ENCODE results near the gene ANKRD16. TPM values are rescaled to one million over a fixed set of nuclear protein-coding genes. Genes with fewer than 3 reads are reported as not detected.

ANKRD16 gene
- polyA plus RNA-seq, 3 donors, result 1.4 to 2.9 (median 2.1) TPM

GRCh38 chr10:5858811-5859210 is 30.9 kb downstream of the ANKRD16 start:
- Mint-ChIP-seq H3K9me3 (peaks cover 0 to 9% (median 3%) of the 10 kb centered on the region in 7 donors), H3K36me3 (peaks cover 0 to 2% of the 10 kb centered on the region in 2 donors), H3K4me1 (peaks cover 8% of the 10 kb centered on the region), H3K27me3 (ENCODE audit: low read depth in 3 of 3) (peaks cover 0 to 6% (median 6%) of the 10 kb centered on the region in 3 donors), H3K4me3 (no peak overlapping the region), H3K27ac (peak overlapping the region in 1 of 7 donors; percentile 61)
- H3K4me1 ChIP-seq (ENCODE audit: control insufficient read depth in 1 of 2, insufficient read depth in 2 of 2, low read length in 2 of 2), result peaks cover 0 to 10% of the 10 kb centered on the region in 2 donors
- H3K9me3 ChIP-seq (replicated peaks in 1 of 2; ENCODE audit: control insufficient read depth in 1 of 2, insufficient read depth in 1 of 2, low read length in 2 of 2), result peaks cover 0 to 4% of the 10 kb centered on the region in 2 donors
- H3K4me3 ChIP-seq (replicated peaks in 1 of 3; ENCODE audit: low read depth in 2 of 3, low read length in 3 of 3), result no peak overlapping the region
- intact Hi-C loops (cut with micrococcal nuclease), result no loop called here
- H2AFZ ChIP-seq (ENCODE audit: insufficient read depth, low read depth, low read length, poor library complexity, severe bottlenecking), result no peak overlapping the region
- H3K4me2 ChIP-seq (replicated peaks; ENCODE audit: extremely low read depth, low read length, poor library complexity, severe bottlenecking), result no peak overlapping the region
- no peak for DNase-seq
- H3K27ac ChIP-seq (ENCODE audit: low read depth in 1 of 2, low read length in 2 of 2), result no peak overlapping the region
- H3K27me3 ChIP-seq (ENCODE audit: control insufficient read depth in 2 of 2, insufficient read depth in 2 of 2, low read length in 2 of 2), result no peaks in the 10 kb centered on the region
- H3K36me3 ChIP-seq (replicated peaks in 1 of 2; ENCODE audit: control insufficient read depth in 1 of 2, insufficient read depth in 2 of 2, low read length in 2 of 2), result no peaks in the 10 kb centered on the region
- TF ChIP-seq CTCF (IDR thresholded peaks at IDR 0.05), result no peak
- no peak overlapping the region for H3K9ac ChIP-seq (ENCODE audit: insufficient read depth, low read length, poor library complexity, severe bottlenecking)
- no peaks in the 10 kb centered on the region for H4K20me1 ChIP-seq (ENCODE audit: insufficient read depth, low read length)
- no peaks in the 10 kb centered on the region for H3K79me2 ChIP-seq (ENCODE audit: insufficient read depth, low read length)
- WGBS (ENCODE audit: insufficient coverage), result 100% methylated on average over 1 of the region's 5 CpGs

- no peak overlapping the region for H3K4me3 ChIP-seq (replicated peaks in 1 of 3; ENCODE audit: low read depth in 2 of 3, low read length in 3 of 3)
- Mint-ChIP-seq H3K36me3 (no peaks in the 10 kb centered on the region), H3K27ac (no peak overlapping the region), H3K4me1 (peaks cover 25% of the 10 kb centered on the region), H3K9me3 (peaks cover 5 to 9% (median 7%) of the 10 kb centered on the region in 7 donors), H3K4me3 (no peak overlapping the region), H3K27me3 (ENCODE audit: low read depth in 3 of 3) (peaks cover 0 to 6% (median 6%) of the 10 kb centered on the region in 3 donors)
- DNase-seq, result no peak
- H3K36me3 ChIP-seq (replicated peaks in 1 of 2; ENCODE audit: control insufficient read depth in 1 of 2, insufficient read depth in 2 of 2, low read length in 2 of 2), result no peaks in the 10 kb centered on the region
- H3K9ac ChIP-seq (ENCODE audit: insufficient read depth, low read length, poor library complexity, severe bottlenecking), result no peak overlapping the region
- H3K27ac ChIP-seq (ENCODE audit: low read depth in 1 of 2, low read length in 2 of 2), result no peak overlapping the region
- no peaks in the 10 kb centered on the region for H3K79me2 ChIP-seq (ENCODE audit: insufficient read depth, low read length)
- no peaks in the 10 kb centered on the region for H3K27me3 ChIP-seq (ENCODE audit: control insufficient read depth in 2 of 2, insufficient read depth in 2 of 2, low read length in 2 of 2)
- no peak for TF ChIP-seq CTCF (IDR thresholded peaks at IDR 0.05)
- H4K20me1 ChIP-seq (ENCODE audit: insufficient read depth, low read length), result no peaks in the 10 kb centered on the region
- H2AFZ ChIP-seq (ENCODE audit: insufficient read depth, low read depth, low read length, poor library complexity, severe bottlenecking), result no peak overlapping the region
- peaks cover 21 to 29% of the 10 kb centered on the region in 2 donors for H3K4me1 ChIP-seq (ENCODE audit: control insufficient read depth in 1 of 2, insufficient read depth in 2 of 2, low read length in 2 of 2)
- no peak overlapping the region for H3K4me2 ChIP-seq (replicated peaks; ENCODE audit: extremely low read depth, low read length, poor library complexity, severe bottlenecking)
- WGBS (ENCODE audit: insufficient coverage), result 100% methylated on average over 5 of the region's 7 CpGs
- intact Hi-C loops (cut with micrococcal nuclease), result no loop called here
- H3K9me3 ChIP-seq (replicated peaks in 1 of 2; ENCODE audit: control insufficient read depth in 1 of 2, insufficient read depth in 1 of 2, low read length in 2 of 2), result peaks cover 0 to 3% of the 10 kb centered on the region in 2 donors
Observed at GRCh38 chr10:5856701-5857004, 33.0 kb downstream of the ANKRD16 start.

All from CD14-positive monocyte (primary cell).